ENCODE results near the gene VOPP1.

Gene VOPP1

DNA sequence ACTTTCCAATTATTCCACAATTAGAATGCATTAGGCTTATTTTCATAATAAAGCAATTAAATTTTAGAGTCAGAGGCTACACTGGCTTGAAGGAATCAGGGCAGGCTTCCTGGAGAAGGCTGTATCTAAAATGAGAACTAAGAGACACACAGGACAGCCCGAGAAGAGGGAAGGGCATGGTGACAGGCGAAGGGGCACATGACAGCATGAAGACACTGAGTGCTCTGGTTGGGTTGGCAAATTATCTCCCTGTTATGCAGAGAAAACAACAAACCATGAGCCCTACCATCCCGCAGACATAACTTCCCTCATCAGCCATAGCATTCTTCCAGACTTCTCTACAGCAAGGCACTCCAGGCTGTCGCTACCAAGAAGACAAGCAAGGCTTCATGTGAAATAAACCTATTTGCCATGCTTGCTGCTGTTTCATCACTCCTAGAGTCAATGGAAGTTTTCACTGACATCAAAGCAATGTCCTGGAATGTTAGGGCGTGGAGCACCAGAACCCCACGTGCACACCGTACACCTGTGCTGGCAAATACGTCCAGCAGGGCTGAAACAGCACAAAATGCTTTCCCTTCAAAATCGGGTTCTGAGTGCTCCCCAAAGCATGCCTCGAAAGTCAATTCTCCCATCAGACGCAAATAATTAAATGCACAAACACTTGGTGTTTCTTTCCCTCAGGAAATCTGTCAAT is 21.3 kb downstream of the VOPP1 start:
- H3K4me2 ChIP-seq (ENCODE audit: low read depth, low read length, poor library complexity, severe bottlenecking): no peak overlapping the region
- no peaks in the 10 kb centered on the region for H3K27me3 ChIP-seq (ENCODE audit: low read length)
- no peaks in the 10 kb centered on the region for H3F3A ChIP-seq (ENCODE audit: insufficient read depth)
- no peak overlapping the region for H3K27ac ChIP-seq (ENCODE audit: low read depth, low read length)
- H4K20me1 ChIP-seq (ENCODE audit: low read depth, low read length): peaks cover 56% of the 10 kb centered on the region
- H3K9me3 ChIP-seq (ENCODE audit: insufficient read depth, low read length): no peaks in the 10 kb centered on the region
- H3K4me3 ChIP-seq (ENCODE audit: insufficient read depth, low read length, poor library complexity, severe bottlenecking): no peak overlapping the region
- H3K9me2 ChIP-seq (replicated peaks; ENCODE audit: insufficient read depth, low read length): no peaks in the 10 kb centered on the region
- H3K36me3 ChIP-seq (ENCODE audit: low read length): no peaks in the 10 kb centered on the region
- no peak overlapping the region for H3K9ac ChIP-seq (ENCODE audit: low read length)
- peaks cover 97% of the 10 kb centered on the region for H3K79me2 ChIP-seq (ENCODE audit: insufficient read depth, low read length)
- TF ChIP-seq CTCF (IDR thresholded peaks at IDR 0.05; ENCODE audit: insufficient read depth, low read length, poor library complexity, severe bottlenecking): no peak
- no peak for TF ChIP-seq EZH2phosphoT487 (conservative IDR thresholded peaks at IDR 0.05; ENCODE audit: low read length)
- no peak overlapping the region for H2AFZ ChIP-seq (ENCODE audit: low read depth, low read length, severe bottlenecking)

GRCh38 chr7:55550010-55550663 is 22.2 kb downstream of the VOPP1 start:
- Histone ChIP-seq H3K9me2 (replicated peaks; ENCODE audit: insufficient read depth, low read length) (no peaks in the 10 kb centered on the region), H3F3A (ENCODE audit: insufficient read depth) (no peaks in the 10 kb centered on the region), H3K79me2 (ENCODE audit: insufficient read depth, low read length) (peaks cover 97% of the 10 kb centered on the region), H3K4me2 (ENCODE audit: low read depth, low read length, poor library complexity, severe bottlenecking) (peak overlapping the region; percentile 4), H3K36me3 (ENCODE audit: low read length) (no peaks in the 10 kb centered on the region), H4K20me1 (ENCODE audit: low read depth, low read length) (peaks cover 60% of the 10 kb centered on the region), H3K4me3 (ENCODE audit: insufficient read depth, low read length, poor library complexity, severe bottlenecking) (no peak overlapping the region), H2AFZ (ENCODE audit: low read depth, low read length, severe bottlenecking) (no peak overlapping the region), H3K27ac (ENCODE audit: low read depth, low read length) (no peak overlapping the region), H3K9me3 (ENCODE audit: insufficient read depth, low read length) (no peaks in the 10 kb centered on the region), H3K27me3 (ENCODE audit: low read length) (no peaks in the 10 kb centered on the region), H3K9ac (ENCODE audit: low read length) (no peak overlapping the region)
- TF ChIP-seq CTCF (IDR thresholded peaks at IDR 0.05; ENCODE audit: insufficient read depth, low read length, poor library complexity, severe bottlenecking): peak; percentile 99
- no peak for TF ChIP-seq EZH2phosphoT487 (conservative IDR thresholded peaks at IDR 0.05; ENCODE audit: low read length)

GRCh38 chr7:55549457-55549856 is 22.8 kb downstream of the VOPP1 start:
- no peaks in the 10 kb centered on the region for H3K9me2 ChIP-seq (replicated peaks; ENCODE audit: insufficient read depth, low read length)
- peaks cover 59% of the 10 kb centered on the region for H4K20me1 ChIP-seq (ENCODE audit: low read depth, low read length)
- peak overlapping the region; percentile 4 for H3K4me2 ChIP-seq (ENCODE audit: low read depth, low read length, poor library complexity, severe bottlenecking)
- peaks cover 97% of the 10 kb centered on the region for H3K79me2 ChIP-seq (ENCODE audit: insufficient read depth, low read length)
- no peak overlapping the region for H2AFZ ChIP-seq (ENCODE audit: low read depth, low read length, severe bottlenecking)
- H3K36me3 ChIP-seq (ENCODE audit: low read length): no peaks in the 10 kb centered on the region
- no peak for TF ChIP-seq CTCF (IDR thresholded peaks at IDR 0.05; ENCODE audit: insufficient read depth, low read length, poor library complexity, severe bottlenecking)
- TF ChIP-seq EZH2phosphoT487 (conservative IDR thresholded peaks at IDR 0.05; ENCODE audit: low read length): no peak
- no peaks in the 10 kb centered on the region for H3F3A ChIP-seq (ENCODE audit: insufficient read depth)
- H3K9ac ChIP-seq (ENCODE audit: low read length): no peak overlapping the region
- no peak overlapping the region for H3K4me3 ChIP-seq (ENCODE audit: insufficient read depth, low read length, poor library complexity, severe bottlenecking)
- no peak overlapping the region for H3K27ac ChIP-seq (ENCODE audit: low read depth, low read length)
- no peaks in the 10 kb centered on the region for H3K9me3 ChIP-seq (ENCODE audit: insufficient read depth, low read length)
- H3K27me3 ChIP-seq (ENCODE audit: low read length): no peaks in the 10 kb centered on the region
